ENCODE measurements around the gene AUP1.

GRCh38 chr2:74558284-74559230 is 29.1 kb upstream of the AUP1 start:
- TF ChIP-seq CTCF (IDR thresholded peaks at IDR 0.05) (no peak), POLR2A (IDR thresholded peaks at IDR 0.05) (no peak)

Measured in esophagus squamous epithelium (tissue), 4 donors.